Measurements from ENCODE around the gene MAP1LC3B. TPM values are rescaled to one million over a fixed set of nuclear protein-coding genes. Genes with fewer than 3 reads are reported as not detected.

Gene MAP1LC3B
- total RNA-seq, 1 experiment from 2014 or later: 72.3 TPM

DNA sequence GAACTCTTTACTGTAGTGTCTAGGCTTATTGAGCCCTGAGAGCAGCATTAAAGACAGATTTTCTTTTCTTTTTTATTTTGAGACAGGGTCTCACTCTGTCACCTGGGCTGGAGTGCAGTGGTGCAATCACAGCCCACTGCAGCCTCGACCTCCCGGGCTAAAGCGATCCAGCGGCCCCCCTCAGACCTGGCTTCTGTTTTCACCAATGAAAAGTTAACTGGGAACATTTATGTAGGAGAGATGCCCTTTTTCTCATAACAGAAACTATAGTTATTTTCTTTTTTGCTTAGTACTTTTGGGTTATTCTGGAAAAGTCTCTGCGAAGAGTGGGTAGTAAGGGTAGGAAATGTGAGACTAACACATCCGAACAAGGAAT, 1.5 kb downstream of the MAP1LC3B start:
- ChIA-PET POLR2A (no interaction called here), CTCF (interaction anchor here (0.9 to 1.7 kb wide), 7 partner anchors 10 to 243 kb away, joined by 3 to 14 read pairs (median 6); partner anchors contain the start of gene FBXO31)
- H3K9me3 Mint-ChIP-seq (ENCODE audit: unreplicated experiment): no peaks in the 10 kb centered on the region
- H3K27me3 Mint-ChIP-seq (ENCODE audit: insufficient read depth, unreplicated experiment): no peaks in the 10 kb centered on the region
- H3K4me1 ChIP-seq: peaks cover 16% of the 10 kb centered on the region
- peak overlapping the region; percentile 81 for H3K4me3 ChIP-seq (ENCODE audit: low read depth, low read length)
- H3K4me1 Mint-ChIP-seq (ENCODE audit: low read depth, unreplicated experiment): peaks cover 26% of the 10 kb centered on the region
- H3K27ac Mint-ChIP-seq (ENCODE audit: unreplicated experiment): peak overlapping the region; percentile 85
- peak in 1 of 2 experiments; percentile 3 for DNase-seq
- H3K27me3 ChIP-seq (replicated peaks; ENCODE audit: control insufficient read depth, insufficient read depth, low read length): no peaks in the 10 kb centered on the region
- intact Hi-C loops (cut with micrococcal nuclease; ENCODE audit: unreplicated experiment): loop anchor here (5.0 kb wide), 3 partner anchors 99 to 479 kb away; partner anchors contain the start of gene ZCCHC14
- H3K4me3 Mint-ChIP-seq (ENCODE audit: unreplicated experiment): peak overlapping the region; percentile 86
- peaks cover 47% of the 10 kb centered on the region for H3K36me3 Mint-ChIP-seq (ENCODE audit: insufficient read depth, unreplicated experiment)
- no peaks in the 10 kb centered on the region for H3K36me3 ChIP-seq (ENCODE audit: control insufficient read depth, insufficient read depth, low read length)
- H3K9me3 ChIP-seq: no peaks in the 10 kb centered on the region
- TF ChIP-seq, protein P1, sequence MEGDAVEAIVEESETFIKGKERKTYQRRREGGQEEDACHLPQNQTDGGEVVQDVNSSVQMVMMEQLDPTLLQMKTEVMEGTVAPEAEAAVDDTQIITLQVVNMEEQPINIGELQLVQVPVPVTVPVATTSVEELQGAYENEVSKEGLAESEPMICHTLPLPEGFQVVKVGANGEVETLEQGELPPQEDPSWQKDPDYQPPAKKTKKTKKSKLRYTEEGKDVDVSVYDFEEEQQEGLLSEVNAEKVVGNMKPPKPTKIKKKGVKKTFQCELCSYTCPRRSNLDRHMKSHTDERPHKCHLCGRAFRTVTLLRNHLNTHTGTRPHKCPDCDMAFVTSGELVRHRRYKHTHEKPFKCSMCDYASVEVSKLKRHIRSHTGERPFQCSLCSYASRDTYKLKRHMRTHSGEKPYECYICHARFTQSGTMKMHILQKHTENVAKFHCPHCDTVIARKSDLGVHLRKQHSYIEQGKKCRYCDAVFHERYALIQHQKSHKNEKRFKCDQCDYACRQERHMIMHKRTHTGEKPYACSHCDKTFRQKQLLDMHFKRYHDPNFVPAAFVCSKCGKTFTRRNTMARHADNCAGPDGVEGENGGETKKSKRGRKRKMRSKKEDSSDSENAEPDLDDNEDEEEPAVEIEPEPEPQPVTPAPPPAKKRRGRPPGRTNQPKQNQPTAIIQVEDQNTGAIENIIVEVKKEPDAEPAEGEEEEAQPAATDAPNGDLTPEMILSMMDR (IDR thresholded peaks at IDR 0.05; ENCODE audit: insufficient read depth in 1 of 2, low read depth in 1 of 2, low read length in 1 of 2, severe bottlenecking in 1 of 2, unreplicated experiment in 1 of 2): no peak
- no TSS peak for BruUV-seq (replicated peaks)

DNA sequence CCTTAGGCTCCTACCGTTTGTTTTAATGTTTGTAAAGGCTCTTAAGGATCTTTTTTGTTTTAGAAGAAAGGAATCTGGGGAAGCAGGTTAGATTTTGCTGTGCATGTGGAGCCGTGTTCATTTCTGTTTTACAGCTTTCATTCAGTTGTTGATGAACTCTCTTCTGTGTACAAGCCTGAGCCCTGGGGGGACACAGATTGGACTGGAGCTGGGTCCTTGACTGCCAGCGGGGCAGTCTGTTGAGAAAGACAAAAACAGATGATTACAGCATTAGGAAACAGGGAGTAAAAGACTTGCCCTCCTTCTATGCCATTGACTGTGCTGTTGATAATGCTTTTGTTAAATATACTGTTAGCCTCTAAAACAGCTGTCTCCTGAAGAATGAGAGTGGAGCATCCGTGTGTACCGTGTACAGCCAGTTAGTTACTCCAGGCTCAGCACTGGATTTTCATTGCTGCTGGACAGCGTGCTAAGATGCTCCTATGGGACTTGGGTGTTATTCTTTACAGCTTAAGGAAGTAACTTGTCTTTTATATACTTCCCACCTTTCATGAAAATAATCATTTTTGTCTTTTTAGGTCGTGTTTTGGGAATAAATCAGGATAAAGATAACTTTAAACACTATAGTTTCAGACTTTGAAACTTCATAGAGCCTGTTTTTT, 3.2 kb downstream of the MAP1LC3B start:
- Mint-ChIP-seq H3K27me3 (ENCODE audit: insufficient read depth, unreplicated experiment) (no peaks in the 10 kb centered on the region), H3K4me1 (ENCODE audit: low read depth, unreplicated experiment) (peaks cover 19% of the 10 kb centered on the region), H3K27ac (ENCODE audit: unreplicated experiment) (no peak overlapping the region), H3K36me3 (ENCODE audit: insufficient read depth, unreplicated experiment) (peaks cover 63% of the 10 kb centered on the region), H3K9me3 (ENCODE audit: unreplicated experiment) (no peaks in the 10 kb centered on the region), H3K4me3 (ENCODE audit: unreplicated experiment) (no peak overlapping the region)
- DNase-seq: peak in 1 of 2 experiments; percentile 10
- ChIA-PET POLR2A (interaction anchor here (0.7 to 1.8 kb wide), 2 partner anchors 11 to 14 kb away, joined by 5 to 15 read pairs; partner anchors contain the start of gene FBXO31), CTCF (interaction anchor here (0.7 to 1.6 kb wide), 4 partner anchors 13 to 241 kb away, joined by 5 to 16 read pairs (median 12); partner anchors contain the start of gene FBXO31)
- Histone ChIP-seq H3K36me3 (ENCODE audit: control insufficient read depth, insufficient read depth, low read length) (no peaks in the 10 kb centered on the region), H3K9me3 (no peaks in the 10 kb centered on the region), H3K27me3 (replicated peaks; ENCODE audit: control insufficient read depth, insufficient read depth, low read length) (no peaks in the 10 kb centered on the region), H3K4me3 (ENCODE audit: low read depth, low read length) (no peak overlapping the region), H3K4me1 (peaks cover 11% of the 10 kb centered on the region)
- intact Hi-C loops (cut with micrococcal nuclease; ENCODE audit: unreplicated experiment): no loop called here
- TF ChIP-seq, protein P1 (IDR thresholded peaks at IDR 0.05; ENCODE audit: insufficient read depth in 1 of 2, low read depth in 1 of 2, low read length in 1 of 2, severe bottlenecking in 1 of 2, unreplicated experiment in 1 of 2): no peak
- no TSS peak for BruUV-seq (replicated peaks)

DNA sequence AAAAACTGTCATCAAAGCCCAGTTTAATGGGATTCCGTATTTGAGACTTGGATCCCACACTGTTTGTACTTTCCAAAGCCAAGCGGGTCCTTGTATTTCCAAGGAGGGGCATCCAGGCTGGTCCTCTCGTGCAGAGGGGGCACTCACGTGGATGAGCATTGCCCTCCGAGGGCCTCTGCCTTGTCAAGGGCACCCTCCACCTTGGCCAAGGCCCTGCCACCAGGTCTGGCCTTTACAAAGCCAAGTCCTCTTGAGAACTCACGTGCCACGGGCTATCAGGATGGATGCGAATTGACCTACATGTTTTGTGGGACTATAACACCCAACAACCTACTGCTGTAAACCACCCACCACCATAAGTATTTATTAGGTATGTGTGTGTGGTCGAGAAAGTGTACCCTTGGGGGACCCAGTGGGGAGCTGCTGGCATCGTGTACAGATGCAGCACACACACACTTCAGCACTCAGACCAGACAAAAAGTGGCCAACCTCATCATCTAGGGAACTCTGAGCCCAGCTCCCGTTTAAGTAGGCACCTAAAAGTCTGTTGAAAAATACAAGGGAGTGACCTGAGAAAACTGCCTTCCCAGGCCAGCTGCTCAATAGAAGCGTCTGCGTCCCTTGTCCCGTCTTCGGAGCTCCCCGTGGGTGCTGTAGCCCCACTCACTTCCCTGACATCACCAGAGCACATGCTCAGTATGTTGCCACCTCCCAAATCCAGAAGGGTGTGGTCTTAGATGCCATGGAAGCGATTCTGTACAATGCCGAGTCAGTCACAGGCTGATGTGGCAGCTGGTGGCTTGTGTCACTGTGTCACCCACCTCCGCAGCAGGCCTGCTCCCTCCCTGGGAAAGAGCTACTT, 12.9 kb downstream of the MAP1LC3B start:
- H3K27me3 Mint-ChIP-seq (ENCODE audit: insufficient read depth, unreplicated experiment): no peaks in the 10 kb centered on the region
- DNase-seq: no peak
- no peak overlapping the region for H3K4me3 Mint-ChIP-seq (ENCODE audit: unreplicated experiment)
- H3K9me3 Mint-ChIP-seq (ENCODE audit: unreplicated experiment): no peaks in the 10 kb centered on the region
- no TSS peak for BruUV-seq (replicated peaks)
- H3K4me1 ChIP-seq: no peaks in the 10 kb centered on the region
- H3K4me1 Mint-ChIP-seq (ENCODE audit: low read depth, unreplicated experiment): no peaks in the 10 kb centered on the region
- H3K4me3 ChIP-seq (ENCODE audit: low read depth, low read length): no peak overlapping the region
- ChIA-PET CTCF (interaction anchor here (1.2 kb wide), 1 partner anchor 11 kb away, joined by 5 read pairs; no protein-coding TSS in a partner anchor), POLR2A (interaction anchor here (0.6 to 1.2 kb wide), 2 partner anchors 11 to 198 kb away, joined by 3 read pairs; no protein-coding TSS in a partner anchor)
- TF ChIP-seq, protein P1 (IDR thresholded peaks at IDR 0.05; ENCODE audit: insufficient read depth in 1 of 2, low read depth in 1 of 2, low read length in 1 of 2, severe bottlenecking in 1 of 2, unreplicated experiment in 1 of 2): no peak
- no peak overlapping the region for H3K27ac Mint-ChIP-seq (ENCODE audit: unreplicated experiment)
- no peaks in the 10 kb centered on the region for H3K9me3 ChIP-seq
- no peaks in the 10 kb centered on the region for H3K27me3 ChIP-seq (replicated peaks; ENCODE audit: control insufficient read depth, insufficient read depth, low read length)
- intact Hi-C loops (cut with micrococcal nuclease; ENCODE audit: unreplicated experiment): no loop called here
- peaks cover 82% of the 10 kb centered on the region for H3K36me3 Mint-ChIP-seq (ENCODE audit: insufficient read depth, unreplicated experiment)
- H3K36me3 ChIP-seq (ENCODE audit: control insufficient read depth, insufficient read depth, low read length): peaks cover 3% of the 10 kb centered on the region
